Mesendoderm (in vitro differentiated cells): ENCODE measurements around the gene SFTPA1.
"Not testable (repeated sequence)": the region's sequence is repeated elsewhere in the genome, so short reads cannot be mapped to it uniquely, and the experiment has no call there.

ENCODE experiments used
- DNase-seq: peaks from one replicate; pipeline ENCODE4 v3.0.0; 2013
- H2AK5ac ChIP-seq: 2 replicates; pipeline ENCODE4 v1.6.1; 2013; ENCODE audit warnings: low read length, inconsistent platforms
- H2BK120ac ChIP-seq: 2 replicates; pipeline ENCODE4 v1.6.1; 2013; ENCODE audit warnings: low read depth, mild to moderate bottlenecking, low read length, moderate library complexity, mixed read lengths
- H2BK15ac ChIP-seq: replicated peaks from 2 replicates; pipeline ENCODE4 v1.6.1; 2013; ENCODE audit warnings: low read depth, mild to moderate bottlenecking, moderate library complexity
- H2BK5ac ChIP-seq: 2 replicates; pipeline ENCODE4 v1.6.1; 2013; ENCODE audit warnings: low read length, inconsistent platforms
- H3K18ac ChIP-seq: 2 replicates; pipeline ENCODE4 v1.6.1; 2013; ENCODE audit warnings: mild to moderate bottlenecking, low read length, mixed read lengths
- H3K23ac ChIP-seq: one replicate; pipeline ENCODE4 v1.6.1; 2013; ENCODE audit warnings: low read length
- H3K27ac ChIP-seq: 2 replicates; pipeline ENCODE4 v1.5.1; 2013; ENCODE audit warnings: low read depth, mild to moderate bottlenecking, inconsistent platforms, low read length, moderate library complexity
- H3K27me3 ChIP-seq: 2 replicates; pipeline ENCODE4 v1.6.1; 2013; ENCODE audit warnings: low read length, control low read depth, mild to moderate bottlenecking, inconsistent platforms; ENCODE audit not compliant: insufficient read depth, poor library complexity
- H3K36me3 ChIP-seq: 2 replicates; pipeline ENCODE4 v1.6.1; 2013; ENCODE audit warnings: low read length, inconsistent platforms; ENCODE audit not compliant: control insufficient read depth, insufficient read depth
- H3K4ac ChIP-seq: one replicate; pipeline ENCODE4 v1.6.1; 2013; ENCODE audit warnings: low read depth, mild to moderate bottlenecking, low read length, moderate library complexity
- H3K4me1 ChIP-seq: 2 replicates; pipeline ENCODE4 v1.6.1; 2013; ENCODE audit warnings: low read depth, low read length, inconsistent platforms; ENCODE audit not compliant: control insufficient read depth
- H3K4me2 ChIP-seq: 2 replicates; pipeline ENCODE4 v1.6.1; 2013; ENCODE audit warnings: low read length
- H3K4me3 ChIP-seq: 2 replicates; pipeline ENCODE4 v1.5.1; 2013; ENCODE audit warnings: mild to moderate bottlenecking, low read length
- H3K56ac ChIP-seq: one replicate; pipeline ENCODE4 v1.6.1; 2013; ENCODE audit warnings: low read length
- H3K79me1 ChIP-seq: 2 replicates; pipeline ENCODE4 v1.6.1; 2013; ENCODE audit warnings: low read length, inconsistent platforms
- H3K79me2 ChIP-seq: 2 replicates; pipeline ENCODE4 v1.6.1; 2013; ENCODE audit warnings: mild to moderate bottlenecking, low read length; ENCODE audit not compliant: control insufficient read depth, insufficient read depth
- H3K9ac ChIP-seq: 2 replicates; pipeline ENCODE4 v1.6.1; 2013; ENCODE audit warnings: low read length, inconsistent platforms
- H4K5ac ChIP-seq: one replicate; pipeline ENCODE4 v1.6.1; 2013; ENCODE audit warnings: low read length
- H4K8ac ChIP-seq: one replicate; pipeline ENCODE4 v1.6.1; 2013; ENCODE audit warnings: low read depth, mild to moderate bottlenecking, control low read depth, low read length, moderate library complexity
- WGBS: extraction: QIAGEN DNeasy Blood & Tissue Kit; methylation state at CpG from one replicate; pipeline ENCODE4 v1.1.7; 2013; ENCODE audit warnings: low lambda C conversion rate, missing lambda C conversion rate; ENCODE audit not compliant: insufficient coverage; ENCODE audit errors: extremely low coverage; 5-methylcytosine and 5-hydroxymethylcytosine counted together

SFTPA1 gene

GRCh38 chr10:79588800-79589199, 21.9 kb upstream of the SFTPA1 start:
- H2BK5ac ChIP-seq, result no peak overlapping the region
- no peaks in the 10 kb centered on the region for H3K4me1 ChIP-seq
- no peaks in the 10 kb centered on the region for H3K79me1 ChIP-seq
- H2BK120ac ChIP-seq, result no peak overlapping the region
- H3K18ac ChIP-seq, result no peak overlapping the region
- no peak overlapping the region for H2AK5ac ChIP-seq
- H3K27me3 ChIP-seq, result no peaks in the 10 kb centered on the region
- no peak overlapping the region for H3K4ac ChIP-seq
- H3K79me2 ChIP-seq, result no peaks in the 10 kb centered on the region
- H4K5ac ChIP-seq, result no peak overlapping the region
- H3K56ac ChIP-seq, result no peak overlapping the region
- no peak for DNase-seq
- H2BK15ac ChIP-seq, result no peak overlapping the region
- H3K27ac ChIP-seq, result no peak overlapping the region
- no peak overlapping the region for H3K9ac ChIP-seq
- H4K8ac ChIP-seq, result no peak overlapping the region
- H3K4me2 ChIP-seq, result no peak overlapping the region
- H3K36me3 ChIP-seq, result no peaks in the 10 kb centered on the region
- no peak overlapping the region for H3K4me3 ChIP-seq
- H3K23ac ChIP-seq, result no peak overlapping the region

- Histone ChIP-seq H3K56ac (no peak overlapping the region), H3K18ac (no peak overlapping the region), H3K36me3 (no peaks in the 10 kb centered on the region), H3K4ac (no peak overlapping the region), H3K79me2 (no peaks in the 10 kb centered on the region), H2AK5ac (no peak overlapping the region), H3K23ac (no peak overlapping the region), H3K79me1 (no peaks in the 10 kb centered on the region), H3K9ac (no peak overlapping the region), H3K4me2 (no peak overlapping the region), H3K4me3 (no peak overlapping the region), H4K5ac (no peak overlapping the region), H3K27ac (no peak overlapping the region), H3K27me3 (no peaks in the 10 kb centered on the region), H2BK120ac (no peak overlapping the region), H3K4me1 (no peaks in the 10 kb centered on the region), H2BK5ac (no peak overlapping the region), H4K8ac (no peak overlapping the region), H2BK15ac (no peak overlapping the region)
- no peak for DNase-seq
- no CpG with 5 or more reads among the region's 1 CpG for WGBS
Observed at GRCh38 chr10:79593377-79593776, 17.4 kb upstream of the SFTPA1 start.

- not testable (repeated sequence) for H3K27me3 ChIP-seq
Observed at GRCh38 chr10:79594565-79594964, 16.2 kb upstream of the SFTPA1 start.

GRCh38 chr10:79595510-79595909, 15.2 kb upstream of the SFTPA1 start:
- H4K8ac ChIP-seq, result no peak overlapping the region

More at GRCh38 chr10:79594565-79594964, 16.2 kb upstream of the SFTPA1 start:
- H3K79me2 ChIP-seq, H3K4me3 ChIP-seq, H2BK15ac ChIP-seq, H3K27ac ChIP-seq, H3K23ac ChIP-seq, H3K4ac ChIP-seq, H3K36me3 ChIP-seq, H2BK120ac ChIP-seq, H3K4me2 ChIP-seq, H3K56ac ChIP-seq, H3K18ac ChIP-seq, H3K4me1 ChIP-seq, H2BK5ac ChIP-seq, H3K79me1 ChIP-seq, H3K9ac ChIP-seq, H2AK5ac ChIP-seq, H4K5ac ChIP-seq, DNase-seq, H4K8ac ChIP-seq: not testable (repeated sequence)
- no CpG with 5 or more reads among the region's 3 CpGs for WGBS

GRCh38 chr10:79599644-79600043, 11.1 kb upstream of the SFTPA1 start:
- not testable (repeated sequence) for H3K9ac ChIP-seq, H4K8ac ChIP-seq, H3K79me1 ChIP-seq, H3K27ac ChIP-seq, H2AK5ac ChIP-seq, H3K4me1 ChIP-seq, H3K4me3 ChIP-seq, H2BK15ac ChIP-seq, H3K23ac ChIP-seq, H3K36me3 ChIP-seq, H2BK120ac ChIP-seq, H3K79me2 ChIP-seq, H3K56ac ChIP-seq, H3K27me3 ChIP-seq, H3K18ac ChIP-seq, H3K4ac ChIP-seq, H3K4me2 ChIP-seq, H4K5ac ChIP-seq, H2BK5ac ChIP-seq
- peak; percentile 6 for DNase-seq
- WGBS, result no CpG with 5 or more reads among the region's 9 CpGs

More at GRCh38 chr10:79595510-79595909, 15.2 kb upstream of the SFTPA1 start:
- H3K4ac ChIP-seq, result no peak overlapping the region
- no peak overlapping the region for H4K5ac ChIP-seq
- no peak overlapping the region for H3K9ac ChIP-seq
- H3K36me3 ChIP-seq, result no peaks in the 10 kb centered on the region
- H2BK120ac ChIP-seq, result no peak overlapping the region
- H3K4me2 ChIP-seq, result no peak overlapping the region
- no peak overlapping the region for H3K18ac ChIP-seq
- DNase-seq, result no peak
- H3K4me1 ChIP-seq, result no peaks in the 10 kb centered on the region
- H2BK5ac ChIP-seq, result no peak overlapping the region
- H2BK15ac ChIP-seq, result no peak overlapping the region
- H3K4me3 ChIP-seq, result no peak overlapping the region
- H3K79me2 ChIP-seq, result no peaks in the 10 kb centered on the region
- no peak overlapping the region for H3K23ac ChIP-seq
- WGBS, result no CpG with 5 or more reads among the region's 3 CpGs
- H2AK5ac ChIP-seq, result no peak overlapping the region
- H3K56ac ChIP-seq, result no peak overlapping the region
- no peaks in the 10 kb centered on the region for H3K79me1 ChIP-seq
- no peak overlapping the region for H3K27ac ChIP-seq
- H3K27me3 ChIP-seq, result no peaks in the 10 kb centered on the region

- Histone ChIP-seq H3K27ac (no peak overlapping the region), H2AK5ac (no peak overlapping the region), H2BK15ac (no peak overlapping the region), H3K23ac (no peak overlapping the region), H4K5ac (no peak overlapping the region), H3K4me2 (no peak overlapping the region), H3K4ac (no peak overlapping the region), H3K18ac (no peak overlapping the region), H3K4me3 (no peak overlapping the region), H3K27me3 (no peaks in the 10 kb centered on the region), H2BK120ac (no peak overlapping the region), H3K79me2 (no peaks in the 10 kb centered on the region), H4K8ac (no peak overlapping the region), H3K36me3 (no peaks in the 10 kb centered on the region), H3K9ac (no peak overlapping the region), H3K4me1 (no peaks in the 10 kb centered on the region), H2BK5ac (no peak overlapping the region), H3K79me1 (no peaks in the 10 kb centered on the region), H3K56ac (no peak overlapping the region)
- no peak for DNase-seq
- no CpG with 5 or more reads among the region's 1 CpG for WGBS
Observed at GRCh38 chr10:79601939-79602338, 8.8 kb upstream of the SFTPA1 start.
